GM12874 (cell line): ENCODE measurements around the gene PHLPP1.

Source experiments
- TF ChIP-seq, protein P1 (sequence below): IDR thresholded peaks from 2 replicates; pipeline ENCODE4 v1.5.1; 2011; ENCODE audit warnings: low read depth, mild to moderate bottlenecking, control low read depth, low read length, moderate library complexity; ENCODE audit not compliant: insufficient read depth

PHLPP1 gene

DNA sequence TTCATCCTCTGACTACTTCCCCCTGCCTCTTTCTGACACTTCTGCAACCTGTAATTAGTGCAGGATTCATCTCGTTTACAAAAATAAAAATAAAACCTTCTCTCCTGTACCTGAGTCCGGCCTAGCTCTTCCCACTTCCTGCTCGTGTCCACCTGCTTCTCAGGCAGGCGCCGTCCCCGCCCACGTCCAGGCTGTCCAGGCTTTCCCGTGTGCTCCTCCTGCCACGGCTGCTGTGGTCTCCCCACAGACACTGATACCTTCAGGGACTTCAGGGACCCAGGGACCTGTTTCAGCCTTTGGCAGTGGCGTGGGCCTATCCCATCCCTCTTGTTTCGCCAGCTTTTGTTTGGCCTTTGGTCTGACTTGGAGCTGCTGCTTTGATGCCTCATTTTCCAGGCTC, 272.5 kb downstream of the PHLPP1 start:
- TF ChIP-seq, protein P1, sequence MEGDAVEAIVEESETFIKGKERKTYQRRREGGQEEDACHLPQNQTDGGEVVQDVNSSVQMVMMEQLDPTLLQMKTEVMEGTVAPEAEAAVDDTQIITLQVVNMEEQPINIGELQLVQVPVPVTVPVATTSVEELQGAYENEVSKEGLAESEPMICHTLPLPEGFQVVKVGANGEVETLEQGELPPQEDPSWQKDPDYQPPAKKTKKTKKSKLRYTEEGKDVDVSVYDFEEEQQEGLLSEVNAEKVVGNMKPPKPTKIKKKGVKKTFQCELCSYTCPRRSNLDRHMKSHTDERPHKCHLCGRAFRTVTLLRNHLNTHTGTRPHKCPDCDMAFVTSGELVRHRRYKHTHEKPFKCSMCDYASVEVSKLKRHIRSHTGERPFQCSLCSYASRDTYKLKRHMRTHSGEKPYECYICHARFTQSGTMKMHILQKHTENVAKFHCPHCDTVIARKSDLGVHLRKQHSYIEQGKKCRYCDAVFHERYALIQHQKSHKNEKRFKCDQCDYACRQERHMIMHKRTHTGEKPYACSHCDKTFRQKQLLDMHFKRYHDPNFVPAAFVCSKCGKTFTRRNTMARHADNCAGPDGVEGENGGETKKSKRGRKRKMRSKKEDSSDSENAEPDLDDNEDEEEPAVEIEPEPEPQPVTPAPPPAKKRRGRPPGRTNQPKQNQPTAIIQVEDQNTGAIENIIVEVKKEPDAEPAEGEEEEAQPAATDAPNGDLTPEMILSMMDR, result no peak

DNA sequence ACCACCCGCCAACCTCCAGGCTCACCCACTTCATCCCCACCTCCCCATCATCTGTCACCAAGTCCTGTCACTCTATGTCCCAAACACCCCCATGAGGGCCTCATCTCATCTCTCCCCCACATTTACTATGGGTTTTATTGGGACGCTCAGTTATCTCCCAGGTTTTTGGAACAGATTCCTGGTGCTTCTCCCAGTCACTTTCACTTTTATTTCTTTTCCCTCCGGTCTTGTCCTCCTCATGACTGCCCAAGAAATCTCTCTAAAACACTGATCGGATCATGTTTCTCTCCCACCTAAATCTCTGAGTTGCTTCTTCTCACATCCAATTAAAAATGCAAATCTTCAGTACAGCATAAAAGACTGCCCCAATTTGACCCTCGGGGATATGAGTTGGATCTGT, 273.1 kb downstream of the PHLPP1 start:
- TF ChIP-seq, protein P1, result no peak

DNA sequence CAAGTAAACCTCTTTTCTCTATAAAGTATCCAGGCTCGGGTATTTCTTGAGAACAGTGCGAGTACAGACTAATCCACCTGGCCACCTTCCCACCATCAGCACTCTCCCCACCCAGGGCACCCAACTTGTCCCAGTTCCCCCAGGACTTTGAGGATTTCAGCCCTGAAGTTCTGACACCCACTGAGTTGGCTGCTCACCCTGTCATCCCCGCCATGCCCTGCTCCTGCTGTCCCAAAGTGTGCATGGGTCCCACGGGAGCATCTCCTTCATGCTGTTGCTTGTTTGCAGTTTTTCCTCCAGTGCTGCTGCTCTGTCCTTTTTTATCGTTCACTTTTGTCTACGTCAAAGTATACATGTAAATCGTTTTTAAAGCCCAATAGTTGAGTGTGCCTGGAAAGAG, 273.9 kb downstream of the PHLPP1 start:
- TF ChIP-seq, protein P1, result no peak

DNA sequence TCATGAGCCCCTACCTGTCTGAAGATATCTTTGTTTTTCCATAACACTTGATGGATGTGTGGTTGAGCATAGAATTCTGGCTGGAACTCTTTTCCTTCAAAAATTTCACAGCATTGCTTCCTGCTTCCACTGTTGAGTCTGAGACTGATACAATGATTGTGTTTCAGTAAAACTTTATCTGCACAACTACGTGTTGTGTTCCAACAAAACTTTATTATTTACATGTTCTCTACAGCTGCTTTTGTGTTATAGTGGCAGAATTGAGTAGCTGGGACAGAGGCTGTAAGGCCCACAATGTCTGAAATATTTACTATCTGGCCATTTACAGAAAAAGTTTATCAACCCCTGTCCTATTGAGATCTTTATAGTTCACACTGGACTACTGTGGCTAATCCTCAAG, 275.3 kb downstream of the PHLPP1 start:
- TF ChIP-seq, protein P1, result no peak

DNA sequence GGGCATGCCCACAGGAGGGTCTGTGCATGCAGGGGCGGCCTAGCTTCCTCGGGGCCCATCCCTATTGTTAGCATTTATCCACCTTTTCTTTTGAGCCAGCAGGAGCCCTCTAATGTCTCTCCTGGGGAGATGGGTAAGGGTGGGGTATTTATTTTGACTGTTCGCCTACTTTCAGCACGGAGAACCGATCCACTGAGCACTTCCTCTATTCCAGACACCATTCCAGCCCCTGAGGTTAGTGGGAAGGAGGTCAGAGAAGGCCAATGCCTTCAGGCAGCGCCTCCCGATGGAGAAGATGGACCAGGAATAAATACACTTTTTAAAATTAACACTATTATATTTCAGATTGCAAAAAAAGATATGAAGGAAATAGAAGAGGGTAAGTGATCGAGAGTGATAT, 276.0 kb downstream of the PHLPP1 start:
- TF ChIP-seq, protein P1, result no peak

DNA sequence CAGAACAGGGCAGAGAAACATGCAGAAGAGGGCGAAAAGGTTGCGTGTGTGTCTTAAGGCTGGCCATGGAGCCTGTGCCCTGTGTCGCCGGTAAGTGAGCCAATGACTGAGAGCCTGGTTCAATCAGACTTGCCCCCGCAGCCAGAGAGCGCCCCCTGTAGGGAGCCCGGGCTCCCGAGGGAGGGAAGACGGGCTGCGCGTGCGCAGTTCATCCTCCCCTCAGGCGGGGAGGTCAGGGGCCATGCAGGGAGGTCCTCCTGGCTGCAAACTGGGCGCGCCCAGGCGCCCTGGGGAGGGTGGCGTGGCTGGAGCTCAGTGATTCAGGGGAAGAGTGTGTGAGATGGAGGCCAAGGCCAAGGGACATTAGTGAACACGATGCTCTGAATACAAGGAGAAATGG, 276.6 kb downstream of the PHLPP1 start:
- TF ChIP-seq, protein P1, result 0 out of 2 replicates have a peak, but pooled peaks have one; percentile 4

DNA sequence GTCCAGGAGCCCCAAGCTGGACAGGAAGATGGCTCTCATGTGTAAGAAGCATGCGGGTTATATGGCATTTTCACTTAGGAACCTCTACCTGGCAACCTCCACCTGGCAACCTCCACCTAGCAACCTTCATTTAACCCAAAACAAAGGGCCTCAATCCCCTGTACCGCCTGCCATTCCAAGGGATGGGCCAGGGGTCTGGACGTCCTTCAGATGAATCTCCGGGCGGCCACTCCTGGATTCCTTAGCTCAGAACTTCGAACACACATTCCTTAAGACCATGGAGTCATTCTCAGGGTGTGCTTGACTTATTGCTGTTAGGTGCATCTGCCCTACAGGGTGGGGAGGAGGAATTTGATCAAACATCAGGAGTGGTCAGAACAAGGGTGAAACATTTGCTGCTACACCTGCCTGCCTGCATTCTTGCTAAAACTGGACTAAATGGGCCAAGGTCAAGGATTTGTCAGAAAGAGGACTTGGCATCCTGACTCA, 277.6 kb downstream of the PHLPP1 start:
- TF ChIP-seq, protein P1, result no peak
